Heart left ventricle (tissue), 13 donors: ENCODE results near the gene SNX15.

Experiments
- POLR2A ChIP-seq, 2 donors: fragments of 450-650 bp; IDR thresholded peaks; one replicate each; pipeline ENCODE4 v1.6.1; 2017; ENCODE audit warnings: antibody characterized with exemption in 2 of 2, mild to moderate bottlenecking in 2 of 2, moderate library complexity in 2 of 2
- TF ChIP-seq, protein P1 (sequence below), 12 donors: fragments of 200-600 bp; sonication (generic) in 4 of 12; IDR thresholded peaks; one replicate each; pipeline versions ENCODE4 v1.5.0 to v1.8.0; 2018 to 2022; ENCODE audit warnings: antibody characterized with exemption in 12 of 12, mild to moderate bottlenecking in 5 of 12
- donor health status: ischemic (EF 13 %, LVEDD 7.1; RV severe dilation, severe dysfunction).
- donor health status: DM: no; HTN: yes; CAD: no.
- donor health status: DM: no; HTN: no; CAD: no.
- donor health status: ischemic (EF 25% LVEDD 6.9; RV normal size, moderate dysfunction).
- donor health status: ischemic (EF 25% LVEDD 5.7; RV mildly dilated, moderate dysfunction).
- donor health status: ischemic (EF 35%, LVEDD 5.7; RV mildly dilated, moderate dysfunction).
- donor health status: nonischemic (EF 11% LVEDD 7.7; RV severe dilation, severe dysfunction).
- donor health status: DM: yes; HTN: yes; CAD: no.
- donor health status: PGD.
- donor health status: ischemic (EF 29% LVEDD 5.4; RV normal size, mild dysfunction).
- donor health status: nonischemic (EF 23%, LVEDD 6.1; RV moderate dilation, normal function).

GRCh38 chr11:64996327-64996709 is 30.9 kb upstream of the SNX15 start:
- no peak for TF ChIP-seq POLR2A (IDR thresholded peaks at IDR 0.05)
- TF ChIP-seq, protein P1, sequence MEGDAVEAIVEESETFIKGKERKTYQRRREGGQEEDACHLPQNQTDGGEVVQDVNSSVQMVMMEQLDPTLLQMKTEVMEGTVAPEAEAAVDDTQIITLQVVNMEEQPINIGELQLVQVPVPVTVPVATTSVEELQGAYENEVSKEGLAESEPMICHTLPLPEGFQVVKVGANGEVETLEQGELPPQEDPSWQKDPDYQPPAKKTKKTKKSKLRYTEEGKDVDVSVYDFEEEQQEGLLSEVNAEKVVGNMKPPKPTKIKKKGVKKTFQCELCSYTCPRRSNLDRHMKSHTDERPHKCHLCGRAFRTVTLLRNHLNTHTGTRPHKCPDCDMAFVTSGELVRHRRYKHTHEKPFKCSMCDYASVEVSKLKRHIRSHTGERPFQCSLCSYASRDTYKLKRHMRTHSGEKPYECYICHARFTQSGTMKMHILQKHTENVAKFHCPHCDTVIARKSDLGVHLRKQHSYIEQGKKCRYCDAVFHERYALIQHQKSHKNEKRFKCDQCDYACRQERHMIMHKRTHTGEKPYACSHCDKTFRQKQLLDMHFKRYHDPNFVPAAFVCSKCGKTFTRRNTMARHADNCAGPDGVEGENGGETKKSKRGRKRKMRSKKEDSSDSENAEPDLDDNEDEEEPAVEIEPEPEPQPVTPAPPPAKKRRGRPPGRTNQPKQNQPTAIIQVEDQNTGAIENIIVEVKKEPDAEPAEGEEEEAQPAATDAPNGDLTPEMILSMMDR (IDR thresholded peaks at IDR 0.05) = no peak
